Lung (tissue), 12 donors: ENCODE results near the gene CFAP20DC. TPM values are rescaled to one million over a fixed set of nuclear protein-coding genes. Genes with fewer than 3 reads are reported as not detected.
"Not testable (repeated sequence)": the region's sequence is repeated elsewhere in the genome, so short reads cannot be mapped to it uniquely, and the experiment has no call there.

Experiments
- ATAC-seq: fragments of 200-7000 bp; cut with Tn5 transposase; one replicate; pipeline ENCODE4 v1.9.1; 2020; ENCODE audit warnings: moderate number of reproducible peaks; ENCODE audit not compliant: insufficient read depth, low FRiP score
- DNase-seq, 3 donors: peaks; one replicate each; pipeline ENCODE4 v3.0.0-alpha.2; 2013 to 2017
- H3K27ac ChIP-seq, 2 donors: one replicate each; pipeline ENCODE4 v1.5.1; 2013; ENCODE audit warnings: mild to moderate bottlenecking in 2 of 2, moderate library complexity in 2 of 2, control low read depth in 1 of 2, inconsistent platforms in 1 of 2, low read depth in 1 of 2, low read length in 1 of 2
- H3K27me3 ChIP-seq, 3 donors: one replicate each; pipeline ENCODE4 v1.5.1; 2013; ENCODE audit warnings: low read length in 2 of 3; ENCODE audit not compliant: control insufficient read depth in 3 of 3, insufficient read depth in 3 of 3
- H3K36me3 ChIP-seq, 4 donors: one replicate each; pipeline ENCODE4 v1.5.1; 2013; ENCODE audit warnings: low read length in 4 of 4, mild to moderate bottlenecking in 1 of 4, moderate library complexity in 1 of 4; ENCODE audit not compliant: control insufficient read depth in 4 of 4, insufficient read depth in 4 of 4
- H3K4me1 ChIP-seq, 5 donors: one replicate each; pipeline ENCODE4 v1.5.1; 2013; ENCODE audit warnings: low read length in 5 of 5, mild to moderate bottlenecking in 2 of 5, moderate library complexity in 1 of 5; ENCODE audit not compliant: control insufficient read depth in 5 of 5, insufficient read depth in 5 of 5
- H3K4me3 ChIP-seq: one replicate; pipeline ENCODE4 v1.5.1; 2013; ENCODE audit warnings: mild to moderate bottlenecking, control low read depth, moderate library complexity
- H3K9ac ChIP-seq, 2 donors: one replicate each; pipeline ENCODE4 v1.5.1; 2013; ENCODE audit warnings: low read length in 2 of 2, control low read depth in 1 of 2; ENCODE audit not compliant: insufficient read depth in 1 of 2
- H3K9me3 ChIP-seq, 4 donors: one replicate each; pipeline ENCODE4 v1.5.1; 2013; ENCODE audit warnings: low read length in 3 of 4, mild to moderate bottlenecking in 1 of 4, moderate library complexity in 1 of 4; ENCODE audit not compliant: control insufficient read depth in 4 of 4, insufficient read depth in 3 of 4
- WGBS, 2 donors: extraction: QIAGEN DNeasy Blood & Tissue Kit; methylation state at CpG; one replicate each; pipeline ENCODE4 v1.1.7; 2013; 5-methylcytosine and 5-hydroxymethylcytosine counted together
- polyA plus RNA-seq, 2 donors: library from polyadenylated mRNA; stranded (reverse); fragments of 200-250 nt; gene quantifications; one replicate each; pipeline ENCODE4 v1.2.1, GENCODE V29; 2013
- total RNA-seq, 2 donors: library from RNA; depleted of rRNA in 1 of 2; stranded (reverse); fragments of >200 nt in 1 of 2; gene quantifications; one replicate each; pipeline ENCODE4 v1.2.1, GENCODE V29; 2014 to 2021
- TF ChIP-seq, protein P1 (sequence below): IDR thresholded peaks from 2 replicates; pipeline ENCODE4 v1.5.1; 2012; ENCODE audit warnings: mild to moderate bottlenecking; ENCODE audit errors: control extremely low read depth, extremely low read depth
- donor health status: control.
- donor health status: control.
- donor health status: Bipolar disorder and iron deficiency.
- donor health status: healthy.
- donor health status: DM: yes; HTN: yes; CAD: no.

CFAP20DC gene
- total and polyA plus RNA-seq, 4 donors: 0.47 to 5.4 (median 1.5) TPM

DNA sequence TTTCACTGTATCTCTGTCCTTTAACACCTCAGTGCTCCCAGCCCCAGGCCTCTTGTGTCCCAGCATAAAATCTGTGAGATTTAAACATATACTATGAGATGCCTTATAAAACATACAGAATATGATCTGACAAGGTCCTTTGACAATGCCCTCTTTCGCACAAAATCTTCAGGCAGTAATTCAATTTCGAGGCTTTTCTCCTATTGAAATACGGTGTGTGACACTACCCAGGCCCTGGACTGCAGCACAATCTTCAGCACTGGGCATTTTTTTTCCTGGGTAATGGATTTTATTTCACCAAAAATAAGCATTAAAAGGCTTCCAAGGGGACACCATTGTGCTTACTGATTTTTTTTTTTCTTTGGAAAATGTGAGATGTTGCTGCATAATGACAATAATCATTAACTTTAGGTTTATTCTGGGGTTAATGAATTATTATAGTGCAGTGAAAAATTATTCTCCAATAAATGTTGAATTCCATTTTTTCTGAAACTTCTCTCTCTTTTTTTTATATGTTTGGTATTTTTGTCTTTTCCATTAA is 342.4 kb downstream of the CFAP20DC start:
- Histone ChIP-seq H3K4me3 (no peak overlapping the region), H3K4me1 (no peaks in the 10 kb centered on the region), H3K27ac (no peak overlapping the region), H3K9ac (no peak overlapping the region), H3K27me3 (no peaks in the 10 kb centered on the region), H3K36me3 (no peaks in the 10 kb centered on the region), H3K9me3 (no peaks in the 10 kb centered on the region)
- 92 to 94% methylated on average over 3 of the region's 3 CpGs for WGBS, 2 donors
- TF ChIP-seq, protein P1, sequence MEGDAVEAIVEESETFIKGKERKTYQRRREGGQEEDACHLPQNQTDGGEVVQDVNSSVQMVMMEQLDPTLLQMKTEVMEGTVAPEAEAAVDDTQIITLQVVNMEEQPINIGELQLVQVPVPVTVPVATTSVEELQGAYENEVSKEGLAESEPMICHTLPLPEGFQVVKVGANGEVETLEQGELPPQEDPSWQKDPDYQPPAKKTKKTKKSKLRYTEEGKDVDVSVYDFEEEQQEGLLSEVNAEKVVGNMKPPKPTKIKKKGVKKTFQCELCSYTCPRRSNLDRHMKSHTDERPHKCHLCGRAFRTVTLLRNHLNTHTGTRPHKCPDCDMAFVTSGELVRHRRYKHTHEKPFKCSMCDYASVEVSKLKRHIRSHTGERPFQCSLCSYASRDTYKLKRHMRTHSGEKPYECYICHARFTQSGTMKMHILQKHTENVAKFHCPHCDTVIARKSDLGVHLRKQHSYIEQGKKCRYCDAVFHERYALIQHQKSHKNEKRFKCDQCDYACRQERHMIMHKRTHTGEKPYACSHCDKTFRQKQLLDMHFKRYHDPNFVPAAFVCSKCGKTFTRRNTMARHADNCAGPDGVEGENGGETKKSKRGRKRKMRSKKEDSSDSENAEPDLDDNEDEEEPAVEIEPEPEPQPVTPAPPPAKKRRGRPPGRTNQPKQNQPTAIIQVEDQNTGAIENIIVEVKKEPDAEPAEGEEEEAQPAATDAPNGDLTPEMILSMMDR: no peak
- no peak for ATAC-seq
- DNase-seq: no peak

DNA sequence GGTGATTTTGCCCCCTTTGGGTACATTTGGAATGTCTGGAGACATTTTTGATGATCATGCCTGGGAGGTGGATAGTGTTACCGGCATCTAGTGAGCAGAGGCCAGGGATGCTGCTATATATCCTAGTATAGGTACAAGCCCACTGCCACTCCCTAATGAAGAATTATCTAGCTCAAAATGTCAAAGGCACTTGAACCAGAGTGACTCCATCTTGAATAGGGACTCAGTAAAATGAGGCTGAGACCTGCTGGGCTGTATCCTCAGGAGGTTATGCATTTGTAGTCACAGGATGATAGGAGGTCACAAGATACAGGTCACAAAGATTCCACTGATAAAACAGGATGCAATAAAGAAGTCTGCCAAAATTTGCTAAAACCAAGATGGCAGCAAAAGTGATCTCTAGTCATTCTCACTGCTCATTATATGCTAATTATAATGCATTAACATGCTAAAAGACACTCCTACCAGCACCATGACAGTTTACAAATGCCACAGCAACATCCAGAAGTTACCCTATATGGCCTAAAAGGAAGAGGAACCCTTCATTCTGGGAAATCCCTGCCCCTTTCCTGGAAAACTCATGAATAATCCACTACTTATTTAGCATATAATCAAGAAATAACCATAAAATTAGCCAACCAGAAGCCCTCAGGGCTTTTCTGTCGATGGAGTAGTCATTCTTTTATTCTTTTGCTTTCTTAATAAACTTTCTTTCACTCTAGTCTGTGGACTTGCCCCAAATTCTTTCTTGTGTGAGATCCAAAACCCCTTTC is 343.2 kb downstream of the CFAP20DC start:
- ATAC-seq (no peak), DNase-seq (no peak)
- no peak overlapping the region for H3K9ac ChIP-seq
- no peak overlapping the region for H3K4me3 ChIP-seq
- no peaks in the 10 kb centered on the region for H3K27me3 ChIP-seq
- TF ChIP-seq, protein P1: no peak
- WGBS, 2 donors: 95 to 98% methylated on average over 2 of the region's 2 CpGs
- no peaks in the 10 kb centered on the region for H3K4me1 ChIP-seq
- H3K27ac ChIP-seq: no peak overlapping the region
- no peaks in the 10 kb centered on the region for H3K36me3 ChIP-seq
- H3K9me3 ChIP-seq: no peaks in the 10 kb centered on the region

- no peaks in the 10 kb centered on the region for H3K4me1 ChIP-seq
- no peak overlapping the region for H3K9ac ChIP-seq
- H3K27ac ChIP-seq: no peak overlapping the region
- no peaks in the 10 kb centered on the region for H3K27me3 ChIP-seq
- TF ChIP-seq, protein P1: no peak
- no peaks in the 10 kb centered on the region for H3K9me3 ChIP-seq
- no peaks in the 10 kb centered on the region for H3K36me3 ChIP-seq
- no peak for ATAC-seq
- DNase-seq: no peak
- no peak overlapping the region for H3K4me3 ChIP-seq
- WGBS, 2 donors: 36 to 44% methylated on average over 2 of the region's 2 CpGs
Measured at GRCh38 chr3:58704745-58705144, 345.1 kb downstream of the CFAP20DC start.

- DNase-seq, H3K27ac ChIP-seq, H3K36me3 ChIP-seq, H3K4me1 ChIP-seq, H3K27me3 ChIP-seq, ATAC-seq, H3K4me3 ChIP-seq, H3K9ac ChIP-seq, H3K9me3 ChIP-seq: not testable (repeated sequence)
- WGBS, 2 donors: 94 to 96% methylated on average over 2 of the region's 2 CpGs
Measured at GRCh38 chr3:58704304-58704703, 345.5 kb downstream of the CFAP20DC start.
